ENCODE results near the gene CYFIP2.

GRCh38 chr5:157286761-157287211 lies 20.9 kb downstream of the CYFIP2 start:
- TF ChIP-seq EZH2 (IDR thresholded peaks at IDR 0.05; ENCODE audit: low read length) (no peak), CTCF (optimal IDR thresholded peaks at IDR 0.05 in 1 of 3, IDR thresholded peaks at IDR 0.05 in 1 of 3, conservative IDR thresholded peaks at IDR 0.05 in 1 of 3; ENCODE audit: extremely low read depth in 1 of 3, insufficient read depth in 2 of 3, low read length in 3 of 3) (no peak)
